Kasumi-1 (cell line): Measurements from ENCODE around the gene NAV1.
"Not testable (repeated sequence)": the region's sequence is repeated elsewhere in the genome, so short reads cannot be mapped to it uniquely, and the experiment has no call there.

ENCODE experiments used
- DNase-seq, 2 experiments: peaks; one replicate each; lab custom pipeline; 2025; lab: John Stamatoyannopoulos, UW

The NAV1 gene, protein sequence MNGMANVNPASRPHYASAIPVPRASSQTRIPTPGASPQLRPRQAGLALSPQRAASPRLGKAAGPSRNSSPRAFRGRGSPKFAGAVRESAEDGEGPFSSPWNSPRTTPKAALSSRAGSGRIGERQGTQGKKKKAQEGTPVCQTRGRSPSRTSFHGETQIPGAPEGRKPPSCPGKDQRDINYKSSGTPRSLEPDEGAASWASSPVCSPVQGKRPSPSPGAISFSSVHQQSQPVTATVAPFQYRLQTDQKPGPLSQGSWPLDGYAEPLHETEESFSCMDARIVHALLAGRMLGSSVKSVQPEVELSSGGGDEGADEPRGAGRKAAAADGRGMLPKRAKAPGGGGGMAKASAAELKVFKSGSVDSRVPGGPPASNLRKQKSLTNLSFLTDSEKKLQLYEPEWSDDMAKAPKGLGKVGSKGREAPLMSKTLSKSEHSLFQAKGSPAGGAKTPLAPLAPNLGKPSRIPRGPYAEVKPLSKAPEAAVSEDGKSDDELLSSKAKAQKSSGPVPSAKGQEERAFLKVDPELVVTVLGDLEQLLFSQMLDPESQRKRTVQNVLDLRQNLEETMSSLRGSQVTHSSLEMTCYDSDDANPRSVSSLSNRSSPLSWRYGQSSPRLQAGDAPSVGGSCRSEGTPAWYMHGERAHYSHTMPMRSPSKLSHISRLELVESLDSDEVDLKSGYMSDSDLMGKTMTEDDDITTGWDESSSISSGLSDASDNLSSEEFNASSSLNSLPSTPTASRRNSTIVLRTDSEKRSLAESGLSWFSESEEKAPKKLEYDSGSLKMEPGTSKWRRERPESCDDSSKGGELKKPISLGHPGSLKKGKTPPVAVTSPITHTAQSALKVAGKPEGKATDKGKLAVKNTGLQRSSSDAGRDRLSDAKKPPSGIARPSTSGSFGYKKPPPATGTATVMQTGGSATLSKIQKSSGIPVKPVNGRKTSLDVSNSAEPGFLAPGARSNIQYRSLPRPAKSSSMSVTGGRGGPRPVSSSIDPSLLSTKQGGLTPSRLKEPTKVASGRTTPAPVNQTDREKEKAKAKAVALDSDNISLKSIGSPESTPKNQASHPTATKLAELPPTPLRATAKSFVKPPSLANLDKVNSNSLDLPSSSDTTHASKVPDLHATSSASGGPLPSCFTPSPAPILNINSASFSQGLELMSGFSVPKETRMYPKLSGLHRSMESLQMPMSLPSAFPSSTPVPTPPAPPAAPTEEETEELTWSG (N-terminal part only)

GRCh38 chr1:201538612-201539551, at the start of gene NAV1:
NAV1 (plus strand) TSS chr1:201539127; CDS start chr1:201622885, 83,758 bp downstream.
- peak; percentile 53 to 60 for DNase-seq

DNA sequence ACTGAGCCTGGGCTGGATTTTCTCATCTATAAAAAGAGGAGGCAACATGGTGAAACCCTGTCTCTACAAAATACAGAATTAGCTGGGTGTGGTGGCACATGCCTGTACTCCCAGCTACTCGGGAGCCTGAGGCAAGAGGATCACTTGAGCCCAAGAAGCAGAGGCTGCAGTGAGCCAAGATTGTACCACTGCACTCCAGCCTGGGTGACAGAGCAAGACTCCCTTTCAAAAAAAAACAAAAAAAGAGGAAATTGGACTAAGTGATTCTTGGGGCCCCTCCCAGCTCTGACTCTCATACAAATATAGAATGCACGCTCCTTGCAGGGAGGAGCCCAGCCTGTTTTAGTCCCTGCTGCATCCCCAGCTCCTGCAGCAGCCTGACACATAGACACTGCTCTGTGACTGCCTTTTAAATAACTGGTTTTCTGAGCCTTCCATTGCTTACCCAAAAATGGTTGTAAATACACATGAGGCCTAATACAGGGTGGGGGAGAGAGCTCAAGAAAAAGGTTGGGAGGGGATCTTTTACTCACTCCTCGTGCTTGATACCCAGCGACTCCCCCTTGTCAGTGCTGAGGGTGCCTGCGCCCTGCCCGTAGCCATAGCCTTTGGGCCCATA, 49.2 kb upstream of the NAV1 start:
- peak; percentile 52 to 77 for DNase-seq

DNA sequence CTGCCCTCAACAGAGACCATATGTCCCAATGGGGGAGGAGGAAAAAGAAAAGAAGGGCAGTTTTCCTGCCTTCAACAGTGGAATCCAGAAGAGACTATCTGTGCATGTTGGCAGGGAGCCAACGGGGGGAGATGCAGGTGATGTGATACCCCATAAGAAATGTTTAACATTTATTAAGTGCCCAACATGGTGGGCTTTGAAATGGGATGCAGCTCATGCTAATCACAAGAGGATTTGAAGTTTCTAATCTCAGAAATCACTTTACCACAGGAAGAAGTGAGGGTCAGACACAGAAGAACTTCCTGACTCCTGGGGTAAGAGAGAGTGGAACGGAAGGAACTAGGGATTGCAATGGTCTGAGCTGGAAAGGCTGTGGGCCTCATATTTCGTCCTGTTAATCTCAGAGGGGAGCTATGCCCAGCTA, 48.2 kb upstream of the NAV1 start:
- peak; percentile 18 to 30 for DNase-seq

GRCh38 chr1:201491896-201492511, 46.9 kb upstream of the NAV1 start:
- no peak for DNase-seq

GRCh38 chr1:201493026-201493656, 45.8 kb upstream of the NAV1 start:
- not testable (repeated sequence) for DNase-seq

DNA sequence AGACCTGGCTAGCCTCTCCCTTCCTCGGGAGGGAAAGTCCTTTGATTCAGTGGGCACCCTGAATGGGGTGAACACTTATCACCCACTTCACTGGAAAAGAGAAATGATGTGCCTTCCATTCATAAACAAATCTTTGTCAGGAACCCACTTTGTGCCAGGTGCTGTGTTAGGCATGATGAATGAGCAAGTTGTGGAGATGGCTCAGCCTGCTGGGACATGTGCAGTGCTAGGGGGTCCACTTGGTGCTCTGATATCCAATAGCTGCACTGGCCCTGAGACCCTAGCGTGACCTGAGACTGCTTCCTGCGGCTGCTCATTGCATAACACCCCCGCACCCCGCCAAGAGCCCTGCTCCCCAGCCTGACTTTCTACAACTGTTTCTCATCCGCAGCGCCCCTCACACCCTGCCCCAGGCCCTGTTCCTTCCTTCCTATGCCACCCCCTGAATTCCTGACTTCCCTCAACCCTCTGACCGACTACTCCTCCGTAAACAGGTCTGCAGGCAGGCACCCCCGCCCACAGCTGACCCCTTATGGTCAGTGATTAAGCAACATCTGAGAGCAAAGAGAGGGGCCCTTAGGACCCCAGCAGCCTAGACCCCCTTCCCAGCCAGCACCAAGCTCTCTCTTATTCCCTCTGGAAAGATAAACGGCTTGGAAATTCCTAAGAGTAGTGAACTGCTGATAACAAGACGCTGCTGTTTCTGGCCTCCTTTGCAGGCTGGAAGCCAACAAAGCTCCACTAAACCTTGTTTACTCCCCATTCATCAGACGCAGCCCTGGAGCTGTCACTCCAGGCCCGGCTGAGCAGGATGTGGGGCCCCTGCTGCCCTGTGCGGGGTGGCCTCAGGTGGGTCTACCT, 44.9 kb upstream of the NAV1 start:
- DNase-seq: no peak

GRCh38 chr1:201495551-201496295, 43.2 kb upstream of the NAV1 start:
- no peak for DNase-seq

DNA sequence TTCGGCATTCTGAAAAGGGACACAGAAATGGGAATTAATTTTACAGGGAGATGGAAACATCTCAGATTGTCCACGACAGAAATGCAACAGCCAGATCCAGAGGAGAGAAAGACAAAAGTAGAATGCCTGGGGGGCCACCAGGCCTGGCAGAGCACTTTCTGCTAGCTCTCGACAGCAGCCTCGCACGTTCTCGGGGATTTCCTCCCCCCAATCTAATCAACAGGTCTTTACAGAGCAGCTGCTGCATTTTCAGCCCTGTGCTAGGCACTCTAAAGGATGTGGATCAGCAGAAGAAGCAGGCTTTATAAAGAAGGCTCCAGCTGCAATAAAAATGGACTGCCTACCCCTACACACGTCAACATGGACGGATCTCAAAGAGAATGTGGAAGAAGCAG, 42.6 kb upstream of the NAV1 start:
- DNase-seq: no peak

GRCh38 chr1:201497935-201498509, 40.9 kb upstream of the NAV1 start:
- DNase-seq: no peak

GRCh38 chr1:201498621-201499020, 40.3 kb upstream of the NAV1 start:
- DNase-seq: no peak

DNA sequence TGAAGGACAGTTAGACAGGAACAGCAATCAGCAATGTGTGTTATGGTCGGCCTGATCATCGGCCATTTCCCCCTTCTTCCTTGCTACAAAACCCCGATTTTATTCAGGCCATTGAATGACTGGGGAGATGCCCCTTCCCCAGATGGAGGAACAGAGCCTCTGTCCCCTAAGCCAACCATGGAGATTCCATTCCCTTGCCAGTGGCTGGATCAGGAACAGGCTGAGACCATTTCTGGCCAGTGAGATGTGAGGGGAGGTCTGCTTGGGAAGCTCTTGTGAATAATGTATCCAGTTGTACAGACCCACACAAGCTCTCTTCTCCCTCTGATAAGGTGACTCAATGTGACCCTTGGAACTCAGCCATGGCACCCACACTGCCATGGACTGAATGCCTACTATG, 39.7 kb upstream of the NAV1 start:
- no peak for DNase-seq

GRCh38 chr1:201499795-201500669, 38.9 kb upstream of the NAV1 start:
- no peak for DNase-seq

DNA sequence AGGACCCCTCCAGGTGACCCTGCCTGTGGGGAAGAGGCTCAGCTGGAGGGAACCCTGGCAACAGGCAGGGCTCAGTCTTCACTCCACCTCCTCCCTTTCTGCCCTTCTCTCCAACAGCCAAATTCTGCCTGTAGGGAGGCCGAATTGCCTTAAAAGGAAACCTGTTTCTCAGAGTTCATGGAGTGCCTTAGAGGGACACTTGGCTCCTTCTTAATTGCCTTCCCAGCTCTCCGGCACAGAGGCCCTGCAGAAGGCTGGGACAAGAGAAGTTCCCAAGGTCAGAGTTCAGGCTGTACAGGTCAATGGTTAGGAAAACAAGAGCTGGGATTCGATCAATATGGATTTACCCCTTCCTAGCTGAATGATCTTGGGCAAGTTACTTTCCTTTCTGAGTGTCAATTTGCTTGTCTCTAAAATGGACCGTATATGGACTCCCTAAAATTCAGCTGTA, 38.2 kb upstream of the NAV1 start:
- DNase-seq: no peak

- no peak for DNase-seq
Observed at GRCh38 chr1:201501144-201501543, 37.8 kb upstream of the NAV1 start.

- no peak for DNase-seq
Observed at GRCh38 chr1:201501812-201502510, 37.0 kb upstream of the NAV1 start.

DNA sequence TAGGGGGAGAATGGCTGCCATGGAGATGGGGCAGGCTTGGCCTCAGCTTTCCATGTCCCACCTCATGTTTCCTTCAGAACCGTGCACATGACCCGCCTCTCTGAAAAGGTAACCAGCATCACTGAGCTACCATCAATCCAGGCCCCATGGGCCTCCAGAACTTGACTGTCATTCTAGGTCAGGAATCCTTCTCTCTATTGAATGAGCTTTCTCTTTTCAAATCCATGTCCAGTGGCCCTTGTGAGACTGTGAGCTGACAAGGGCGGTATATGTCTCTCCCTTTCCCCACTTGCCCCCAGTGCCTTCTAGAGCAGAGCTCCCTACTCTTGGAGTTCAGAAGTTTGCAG, 36.4 kb upstream of the NAV1 start:
- no peak for DNase-seq
